Choroid plexus epithelial cell (primary cell): ENCODE results near the gene CDK14.

Experiments used
- DNase-seq: peaks from one replicate; pipeline ENCODE4 v3.0.0-alpha.2; 2010; ENCODE audit warnings: low read depth
- H3K4me3 ChIP-seq: 2 replicates; pipeline ENCODE4 v1.5.1; 2011; ENCODE audit warnings: low read depth, mild to moderate bottlenecking, control low read depth, low read length, moderate library complexity
- TF ChIP-seq, protein P1 (sequence below): conservative IDR thresholded peaks from 2 replicates; pipeline ENCODE4 v1.5.1; 2011; ENCODE audit warnings: low read depth, mild to moderate bottlenecking, control low read depth, inconsistent platforms, low read length, moderate library complexity

CDK14 gene

DNA sequence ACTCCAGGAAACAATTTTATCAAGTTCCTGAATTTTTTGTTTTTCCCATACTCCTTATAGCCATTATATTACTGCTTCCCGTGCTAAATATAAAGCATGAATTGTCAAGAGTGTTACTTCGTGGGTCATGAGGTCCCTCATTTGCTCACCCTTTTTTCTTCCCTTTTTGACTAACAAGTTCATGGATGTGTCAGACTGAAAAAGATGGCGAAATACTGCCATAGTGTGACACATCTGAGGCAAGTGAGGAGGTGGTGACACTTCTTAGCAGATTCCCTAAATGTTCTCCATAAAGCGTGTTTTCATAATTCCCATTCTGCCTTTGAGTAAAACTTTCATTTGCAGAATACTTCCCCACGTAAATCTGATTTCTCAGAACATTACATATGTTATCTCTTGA is 398.5 kb downstream of the CDK14 start:
- no peak overlapping the region for H3K4me3 ChIP-seq
- TF ChIP-seq, protein P1, sequence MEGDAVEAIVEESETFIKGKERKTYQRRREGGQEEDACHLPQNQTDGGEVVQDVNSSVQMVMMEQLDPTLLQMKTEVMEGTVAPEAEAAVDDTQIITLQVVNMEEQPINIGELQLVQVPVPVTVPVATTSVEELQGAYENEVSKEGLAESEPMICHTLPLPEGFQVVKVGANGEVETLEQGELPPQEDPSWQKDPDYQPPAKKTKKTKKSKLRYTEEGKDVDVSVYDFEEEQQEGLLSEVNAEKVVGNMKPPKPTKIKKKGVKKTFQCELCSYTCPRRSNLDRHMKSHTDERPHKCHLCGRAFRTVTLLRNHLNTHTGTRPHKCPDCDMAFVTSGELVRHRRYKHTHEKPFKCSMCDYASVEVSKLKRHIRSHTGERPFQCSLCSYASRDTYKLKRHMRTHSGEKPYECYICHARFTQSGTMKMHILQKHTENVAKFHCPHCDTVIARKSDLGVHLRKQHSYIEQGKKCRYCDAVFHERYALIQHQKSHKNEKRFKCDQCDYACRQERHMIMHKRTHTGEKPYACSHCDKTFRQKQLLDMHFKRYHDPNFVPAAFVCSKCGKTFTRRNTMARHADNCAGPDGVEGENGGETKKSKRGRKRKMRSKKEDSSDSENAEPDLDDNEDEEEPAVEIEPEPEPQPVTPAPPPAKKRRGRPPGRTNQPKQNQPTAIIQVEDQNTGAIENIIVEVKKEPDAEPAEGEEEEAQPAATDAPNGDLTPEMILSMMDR, result no peak
- no peak for DNase-seq

GRCh38 chr7:90995996-90996395 is 399.9 kb downstream of the CDK14 start:
- H3K4me3 ChIP-seq, result no peak overlapping the region
- TF ChIP-seq, protein P1, result no peak
- no peak for DNase-seq

GRCh38 chr7:90999989-91000979 is 404.2 kb downstream of the CDK14 start:
- no peak for DNase-seq
- TF ChIP-seq, protein P1, result no peak
- H3K4me3 ChIP-seq, result no peak overlapping the region

DNA sequence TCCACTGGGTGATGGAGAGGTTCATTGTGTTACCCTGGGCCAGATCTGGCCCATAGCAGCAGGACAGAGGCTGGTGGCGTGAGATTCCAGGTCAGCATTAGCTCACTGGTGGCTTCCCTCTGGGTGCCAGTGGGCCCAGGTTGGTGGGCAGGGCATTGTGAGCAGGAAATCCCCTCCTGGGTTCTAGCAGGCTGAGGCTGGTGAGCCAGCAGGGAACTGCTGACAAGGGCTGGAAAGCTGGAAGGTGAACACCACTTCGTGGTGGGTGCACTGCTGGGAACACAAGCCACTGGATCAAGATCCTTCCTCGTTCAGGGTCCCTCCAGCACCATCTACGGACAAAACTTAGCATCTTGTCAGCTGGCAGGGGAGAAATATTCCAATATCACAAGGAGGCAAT is 408.9 kb downstream of the CDK14 start:
- TF ChIP-seq, protein P1, result no peak

GRCh38 chr7:91005841-91006240 is 409.7 kb downstream of the CDK14 start:
- H3K4me3 ChIP-seq, result no peak overlapping the region
- no peak for DNase-seq
- TF ChIP-seq, protein P1, result no peak

More for the DNA sequence above, 408.9 kb downstream of the CDK14 start:
- no peak for DNase-seq
- no peak overlapping the region for H3K4me3 ChIP-seq

DNA sequence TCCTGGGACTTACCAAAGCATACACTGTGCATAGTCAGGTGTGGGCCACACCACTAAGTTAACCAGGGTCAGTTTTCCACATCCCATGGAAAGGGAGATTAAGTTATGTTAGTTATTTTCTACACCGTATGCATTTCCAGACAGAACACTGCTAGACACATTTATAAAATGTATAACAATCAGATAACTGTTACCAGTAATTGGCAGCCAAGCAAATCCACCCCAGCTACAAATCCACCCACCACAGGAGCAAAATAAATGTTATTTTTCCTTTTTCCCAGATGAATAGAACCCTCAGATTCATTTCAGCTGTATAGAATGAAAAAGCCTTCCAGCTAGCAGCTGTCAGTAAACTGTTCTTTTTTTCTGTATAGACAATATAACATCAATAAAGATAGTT is 411.2 kb downstream of the CDK14 start:
- no peak overlapping the region for H3K4me3 ChIP-seq
- DNase-seq, result no peak
- TF ChIP-seq, protein P1, result no peak

DNA sequence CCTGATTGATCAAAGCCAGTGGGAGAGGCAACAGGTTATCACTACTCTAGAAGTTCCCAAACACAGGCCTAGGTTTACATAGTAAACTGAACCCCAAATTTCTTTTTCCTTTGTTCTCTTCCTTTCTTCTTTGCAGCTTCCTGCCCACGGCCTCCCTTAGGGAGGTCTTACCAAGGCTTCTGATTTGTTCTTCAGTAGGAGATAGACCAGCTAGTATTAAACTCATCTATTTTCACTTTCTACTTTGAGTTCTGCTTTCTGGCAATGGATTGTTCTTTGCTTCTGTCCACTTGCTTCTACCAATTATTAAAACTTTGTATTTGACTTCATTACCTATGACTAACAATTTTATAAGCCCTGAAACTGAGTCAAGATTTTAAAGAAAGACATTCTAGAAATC is 417.0 kb downstream of the CDK14 start:
- DNase-seq, result no peak
- no peak overlapping the region for H3K4me3 ChIP-seq
- TF ChIP-seq, protein P1, result no peak
